IMR-90 (cell line): ENCODE measurements around the gene SAMD4B. TPM values are rescaled to one million over a fixed set of nuclear protein-coding genes. Genes with fewer than 3 reads are reported as not detected.

Experiments
- ATAC-seq: fragments of 200-7000 bp; cut with Tn5 transposase; 2 replicates; pipeline ENCODE4 v1.9.1; 2020; ENCODE audit warnings: low read depth, mild to moderate bottlenecking, moderate library complexity
- BruUV-seq: library from RNA; stranded (reverse); fragments of 400-500 nt; replicated peaks from 2 replicates; lab custom pipeline; 2021; lab: Mats Ljungman, UMichigan
- CTCF ChIA-PET: fragments of 300-600 bp; formaldehyde crosslinking; extraction: SDS; loops from one replicate; lab custom pipeline; 2021; ENCODE audit warnings: antibody characterized with exemption; lab: Yijun Ruan, JAX
- POLR2A ChIA-PET: fragments of 300-600 bp; sonication (Branson Sonifier 250); formaldehyde crosslinking; loops from one replicate; lab custom pipeline; 2022; ENCODE audit warnings: antibody characterized with exemption; ENCODE audit not compliant: unreplicated experiment; lab: Charles Lee
- DNase-seq: peaks from one replicate; pipeline ENCODE4 v3.0.0; 2013
- H2AFZ ChIP-seq: replicated peaks from 2 replicates; pipeline ENCODE3; 2013; ENCODE audit warnings: low read length, mild to moderate bottlenecking; ENCODE audit not compliant: poor library complexity
- H2AK5ac ChIP-seq: 2 replicates; pipeline ENCODE4 v1.6.1; 2013; ENCODE audit warnings: low read depth, low read length, inconsistent platforms
- H2AK9ac ChIP-seq: replicated peaks from 2 replicates; pipeline ENCODE3; 2013; ENCODE audit warnings: mild to moderate bottlenecking, low read depth, low read length, moderate library complexity; ENCODE audit not compliant: poor library complexity
- H2BK120ac ChIP-seq: 2 replicates; pipeline ENCODE4 v1.6.1; 2013; ENCODE audit warnings: low read depth, low read length, inconsistent platforms
- H2BK15ac ChIP-seq: 3 replicates; pipeline ENCODE4 v1.6.1; 2013; ENCODE audit warnings: low read depth, low read length, inconsistent platforms
- H2BK20ac ChIP-seq: 2 replicates; pipeline ENCODE4 v1.6.1; 2013; ENCODE audit warnings: low read depth, mild to moderate bottlenecking, inconsistent platforms, low read length, moderate library complexity
- H2BK5ac ChIP-seq: 2 replicates; pipeline ENCODE4 v1.6.1; 2013; ENCODE audit warnings: mild to moderate bottlenecking, low read depth, low read length, inconsistent platforms; ENCODE audit not compliant: poor library complexity, severe bottlenecking
- H3K14ac ChIP-seq: replicated peaks from 2 replicates; pipeline ENCODE4 v1.6.1; 2013; ENCODE audit warnings: low read depth, low read length, inconsistent platforms
- H3K18ac ChIP-seq: 2 replicates; pipeline ENCODE4 v1.6.1; 2013; ENCODE audit warnings: low read depth, low read length, control low read depth
- H3K23ac ChIP-seq: 2 replicates; pipeline ENCODE4 v1.6.1; 2013; ENCODE audit warnings: low read depth, low read length, inconsistent platforms
- H3K27ac ChIP-seq: 2 replicates; pipeline ENCODE4 v1.5.1; 2013; ENCODE audit warnings: mild to moderate bottlenecking, control low read depth, low read length; ENCODE audit not compliant: insufficient read depth
- H3K27me3 ChIP-seq: 2 replicates; pipeline ENCODE4 v1.6.1; 2013; ENCODE audit warnings: low read length; ENCODE audit not compliant: control insufficient read depth, insufficient read depth
- H3K36me3 ChIP-seq: 2 replicates; pipeline ENCODE4 v1.6.1; 2013; ENCODE audit warnings: low read length, mixed read lengths; ENCODE audit not compliant: control insufficient read depth, insufficient read depth
- H3K4ac ChIP-seq: 2 replicates; pipeline ENCODE4 v1.6.1; 2013; ENCODE audit warnings: low read depth, low read length, inconsistent platforms
- H3K4me1 ChIP-seq: 2 replicates; pipeline ENCODE4 v1.6.1; 2013; ENCODE audit warnings: low read length, mixed read lengths; ENCODE audit not compliant: control insufficient read depth, insufficient read depth
- H3K4me2 ChIP-seq: 2 replicates; pipeline ENCODE4 v1.6.1; 2013; ENCODE audit warnings: low read depth, mild to moderate bottlenecking, control low read depth, low read length, moderate library complexity
- H3K4me3 ChIP-seq: 2 replicates; pipeline ENCODE4 v1.5.1; 2013; ENCODE audit warnings: low read depth, mild to moderate bottlenecking, control low read depth, low read length, moderate library complexity; ENCODE audit not compliant: insufficient read depth
- H3K56ac ChIP-seq: 2 replicates; pipeline ENCODE4 v1.6.1; 2013; ENCODE audit warnings: low read length, inconsistent platforms; ENCODE audit not compliant: insufficient read depth; ENCODE audit errors: extremely low read depth
- H3K79me1 ChIP-seq, 2 experiments: 2 replicates each; pipeline ENCODE4 v1.6.1; 2013; ENCODE audit warnings: low read length in 2 of 2, inconsistent platforms in 1 of 2, low read depth in 1 of 2
- H3K9ac ChIP-seq: 2 replicates; pipeline ENCODE4 v1.6.1; 2013; ENCODE audit warnings: low read depth, low read length, control low read depth
- H3K9me1 ChIP-seq: 2 replicates; pipeline ENCODE4 v1.6.1; 2013; ENCODE audit warnings: low read length, inconsistent platforms; ENCODE audit not compliant: insufficient read depth
- H3K9me3 ChIP-seq: 2 replicates; pipeline ENCODE4 v1.6.1; 2013; ENCODE audit warnings: low read length; ENCODE audit not compliant: control insufficient read depth, insufficient read depth
- H4K20me1 ChIP-seq: 2 replicates; pipeline ENCODE4 v1.6.1; 2013; ENCODE audit warnings: low read length, inconsistent platforms; ENCODE audit not compliant: insufficient read depth
- H4K5ac ChIP-seq: 2 replicates; pipeline ENCODE4 v1.6.1; 2013; ENCODE audit warnings: mild to moderate bottlenecking, low read depth, low read length, control low read depth
- H4K8ac ChIP-seq, 2 experiments: 2 replicates each; pipeline ENCODE4 v1.6.1; 2013; ENCODE audit warnings: low read depth in 2 of 2, low read length in 2 of 2, control low read depth in 1 of 2, inconsistent platforms in 1 of 2
- H4K91ac ChIP-seq: 2 replicates; pipeline ENCODE4 v1.6.1; 2013; ENCODE audit warnings: low read depth, low read length, inconsistent platforms; ENCODE audit not compliant: insufficient read depth
- BHLHE40 ChIP-seq: fragments of 150-350 bp; IDR thresholded peaks from 2 replicates; pipeline ENCODE4 v1.6.1; 2016; ENCODE audit warnings: mild to moderate bottlenecking, low read depth, low read length
- CEBPB ChIP-seq: IDR thresholded peaks from 2 replicates; pipeline ENCODE4 v1.6.1; 2012; ENCODE audit warnings: low read depth, low read length, improper control_type of control experiment
- CHD1 ChIP-seq: IDR thresholded peaks from 2 replicates; pipeline ENCODE4 v1.6.1; 2012; ENCODE audit warnings: low read depth, low read length, improper control_type of control experiment
- CTCF ChIP-seq: conservative IDR thresholded peaks from 2 replicates; pipeline ENCODE4 v1.5.1; 2012; ENCODE audit warnings: mild to moderate bottlenecking, low read depth, low read length, improper control_type of control experiment
- ELK1 ChIP-seq: fragments of 150-350 bp; IDR thresholded peaks from 2 replicates; pipeline ENCODE4 v1.6.1; 2016; ENCODE audit warnings: low read depth, mild to moderate bottlenecking, low read length, moderate library complexity, borderline replicate concordance
- FOS ChIP-seq: fragments of 150-350 bp; IDR thresholded peaks from 2 replicates; pipeline ENCODE4 v1.6.1; 2016; ENCODE audit warnings: low read depth, low read length
- MAFK ChIP-seq: IDR thresholded peaks from 2 replicates; pipeline ENCODE4 v1.6.1; 2012; ENCODE audit warnings: low read depth, low read length, improper control_type of control experiment
- MAZ ChIP-seq: IDR thresholded peaks from 2 replicates; pipeline ENCODE4 v1.6.1; 2012; ENCODE audit warnings: low read depth, mild to moderate bottlenecking, low read length, improper control_type of control experiment, moderate library complexity, borderline replicate concordance
- MXI1 ChIP-seq: IDR thresholded peaks from 2 replicates; pipeline ENCODE4 v1.6.1; 2012; ENCODE audit warnings: low read depth, mild to moderate bottlenecking, low read length, moderate library complexity, borderline replicate concordance
- NFE2L2 ChIP-seq: fragments of 150-350 bp; IDR thresholded peaks from 2 replicates; pipeline ENCODE4 v1.6.1; 2016; ENCODE audit warnings: low read depth, mild to moderate bottlenecking, low read length
- POLR2A ChIP-seq: IDR thresholded peaks from 2 replicates; pipeline ENCODE4 v1.6.1; 2012; ENCODE audit warnings: mild to moderate bottlenecking, low read depth, low read length
- RAD21 ChIP-seq: IDR thresholded peaks from 2 replicates; pipeline ENCODE4 v1.6.1; 2012; ENCODE audit warnings: low read length, improper control_type of control experiment
- RCOR1 ChIP-seq: IDR thresholded peaks from 2 replicates; pipeline ENCODE4 v1.6.1; 2012; ENCODE audit warnings: mild to moderate bottlenecking, low read length, improper control_type of control experiment; ENCODE audit not compliant: insufficient replicate concordance
- RFX5 ChIP-seq: IDR thresholded peaks from 2 replicates; pipeline ENCODE4 v1.8.0; 2012; ENCODE audit warnings: low read depth, mild to moderate bottlenecking, low read length, moderate library complexity
- SMC3 ChIP-seq: fragments of 150-350 bp; IDR thresholded peaks from 2 replicates; pipeline ENCODE4 v1.6.1; 2016; ENCODE audit warnings: low read depth, mild to moderate bottlenecking, antibody characterized with exemption, low read length, moderate library complexity
- USF2 ChIP-seq: fragments of 150-350 bp; IDR thresholded peaks from 2 replicates; pipeline ENCODE4 v1.6.1; 2017; ENCODE audit warnings: mild to moderate bottlenecking, antibody characterized with exemption, low read length, low read depth
- WGBS, 2 experiments: methylation state at CpG; one replicate each; pipeline versions ENCODE4 v1.1.5 to v1.1.7; 2013; ENCODE audit warnings: missing lambda C conversion rate in 2 of 2; ENCODE audit not compliant: insufficient read length in 1 of 2; ENCODE audit errors: extremely low coverage in 2 of 2; 5-methylcytosine and 5-hydroxymethylcytosine counted together
- dilution Hi-C: fragments of 300-500 bp; cut with HindIII; formaldehyde crosslinking; loops from one replicate; pipeline ENCODE4 v1.14.3; 2018; ENCODE audit warnings: low sequenced_read_pairs; ENCODE audit not compliant: unreplicated experiment
- in situ Hi-C: fragments of 300-500 bp; cut with MboI; formaldehyde crosslinking; loops from 3 replicates; pipeline ENCODE4 v1.14.3; 2019; ENCODE audit warnings: low sequenced_read_pairs, inconsistent platforms, mixed read lengths
- intact Hi-C: fragments of 100-400 bp; cut with micrococcal nuclease; formaldehyde crosslinking; loops from 2 replicates; pipeline ENCODE4 v1.10.0; 2022
- polyA plus RNA-seq, 3 experiments: library from polyadenylated mRNA; depleted of rRNA; stranded (reverse); fragments of >200 nt; gene quantifications; 2 replicates each; pipeline ENCODE4 v1.2.3, GENCODE V29; 2012; ENCODE audit warnings: low replicate concordance in 1 of 3
- total RNA-seq: library from RNA; depleted of rRNA; stranded (reverse); fragments of >200 nt; gene quantifications from 2 replicates; pipeline ENCODE4 v1.2.3, GENCODE V29; 2012

Gene SAMD4B
- total and polyA plus RNA-seq, 2 of the 4 experiments (the other 2 are of a cell fraction): 18.3 to 97.2 TPM

- no CpG with 5 or more reads among the region's 4 CpGs for WGBS, 2 experiments
- Histone ChIP-seq H2BK120ac (no peak overlapping the region), H4K91ac (no peak overlapping the region), H3K23ac (no peak overlapping the region), H3K9ac (no peak overlapping the region), H3K9me3 (no peaks in the 10 kb centered on the region), H3K9me1 (no peaks in the 10 kb centered on the region), H2BK5ac (no peak overlapping the region), H2AK9ac (no peak overlapping the region), H3K4me2 (no peak overlapping the region), H2BK20ac (no peak overlapping the region), H2AFZ (no peak overlapping the region), H3K79me1 (no peaks in the 10 kb centered on the region), H3K4ac (no peak overlapping the region), H3K4me3 (no peak overlapping the region), H4K20me1 (no peaks in the 10 kb centered on the region; the same call in 1 of the 2 replicates), H2BK15ac (no peak overlapping the region), H4K5ac (no peak overlapping the region), H3K18ac (no peak overlapping the region), H3K14ac (no peak overlapping the region), H3K56ac (no peak overlapping the region), H4K8ac (no peak overlapping the region), H3K4me1 (peaks cover 2% of the 10 kb centered on the region; the same call in 1 of the 2 replicates), H2AK5ac (no peak overlapping the region), H3K27me3 (peaks cover 25% of the 10 kb centered on the region), H3K36me3 (no peaks in the 10 kb centered on the region), H3K27ac (no peak overlapping the region)
- intact Hi-C loops (no loop called here), in situ Hi-C loops (no loop called here), dilution Hi-C loops (no loop called here)
- BruUV-seq: no TSS peak
- ATAC-seq: no peak
- no peak for DNase-seq
- POLR2A ChIA-PET: no interaction called here
- TF ChIP-seq NFE2L2 (no peak), SMC3 (no peak), CTCF (no peak), MXI1 (no peak), RFX5 (no peak), FOS (no peak), CEBPB (no peak), RAD21 (no peak), RCOR1 (no peak), MAZ (no peak), MAFK (no peak), ELK1 (no peak), USF2 (no peak), BHLHE40 (no peak), POLR2A (no peak), CHD1 (no peak)
- CTCF ChIA-PET: no interaction called here
Measured at GRCh38 chr19:39317476-39317875, 24.7 kb upstream of the SAMD4B start.
